Prostate gland (tissue), 2 donors: ENCODE data around the gene CLIC5.

Experiments
- CTCF ChIP-seq, 4 experiments: fragments of 200-600 bp in 2 of 4; fragments of 450-650 bp in 2 of 4; sonication (generic) in 2 of 4; IDR thresholded peaks; 1 replicate in 3 of 4; 2 replicates in 1 of 4; pipeline ENCODE4 v1.5.1; 2016 to 2019; ENCODE audit warnings: antibody characterized with exemption in 4 of 4, mild to moderate bottlenecking in 2 of 4, moderate library complexity in 2 of 4
- POLR2A ChIP-seq: fragments of 450-650 bp; IDR thresholded peaks from one replicate; pipeline ENCODE4 v1.6.1; 2016; ENCODE audit warnings: antibody characterized with exemption, mild to moderate bottlenecking

GRCh38 chr6:45952546-45952945 lies 63.1 kb downstream of the CLIC5 start:
- TF ChIP-seq CTCF (IDR thresholded peaks at IDR 0.05) (no peak), POLR2A (no peak)
